ENCODE results near the gene TOR1AIP1.

TOR1AIP1 gene

GRCh38 chr1:179953974-179954492 lies 71.9 kb downstream of the TOR1AIP1 start (continued):
- TF ChIP-seq ZNF175 (tag by site-specific recombination; IDR thresholded peaks at IDR 0.05) (no peak), ZNF571 (tag by site-specific recombination; IDR thresholded peaks at IDR 0.05) (no peak), ZNF169 (tag by site-specific recombination; IDR thresholded peaks at IDR 0.05) (no peak), YY1 (tag by site-specific recombination; IDR thresholded peaks at IDR 0.05) (no peak), ZNF621 (tag by site-specific recombination; IDR thresholded peaks at IDR 0.05) (no peak), ZSCAN23 (tag by site-specific recombination; IDR thresholded peaks at IDR 0.05) (0 out of 2 replicates have a peak, but pooled peaks have one; percentile 67), HIC1 (tag by site-specific recombination; IDR thresholded peaks at IDR 0.05) (no peak), ZNF26 (tag by site-specific recombination; IDR thresholded peaks at IDR 0.05) (no peak), KLF1 (tag by site-specific recombination; IDR thresholded peaks at IDR 0.05) (no peak), OVOL3 (tag by site-specific recombination; IDR thresholded peaks at IDR 0.05) (no peak), RBAK (tag by site-specific recombination; IDR thresholded peaks at IDR 0.05) (no peak), ZXDB (tag by site-specific recombination; IDR thresholded peaks at IDR 0.05) (no peak), ZBTB21 (tag by site-specific recombination; IDR thresholded peaks at IDR 0.05) (peak; percentile 44; the same call in 1 of the 2 replicates), BCL11A (tag by site-specific recombination; IDR thresholded peaks at IDR 0.05; ENCODE audit: low read depth) (no peak), ZNF654 (tag by site-specific recombination; IDR thresholded peaks at IDR 0.05; ENCODE audit: low read depth) (no peak), ZSCAN5A (tag by site-specific recombination; IDR thresholded peaks at IDR 0.05) (no peak), ZNF433 (tag by site-specific recombination; IDR thresholded peaks at IDR 0.05; ENCODE audit: low read depth) (no peak), ZNF785 (tag by site-specific recombination; IDR thresholded peaks at IDR 0.05) (no peak), ZFP69B (tag by site-specific recombination; IDR thresholded peaks at IDR 0.05) (peak; percentile 63; the same call in 1 of the 2 replicates), ZNF302 (tag by site-specific recombination; IDR thresholded peaks at IDR 0.05; ENCODE audit: low read depth) (no peak), ZEB2 (tag by site-specific recombination; IDR thresholded peaks at IDR 0.05) (no peak), ZNF585B (tag by site-specific recombination; IDR thresholded peaks at IDR 0.05) (no peak), ZNF416 (tag by site-specific recombination; IDR thresholded peaks at IDR 0.05) (no peak)
- TF ChIP-seq, protein P1, sequence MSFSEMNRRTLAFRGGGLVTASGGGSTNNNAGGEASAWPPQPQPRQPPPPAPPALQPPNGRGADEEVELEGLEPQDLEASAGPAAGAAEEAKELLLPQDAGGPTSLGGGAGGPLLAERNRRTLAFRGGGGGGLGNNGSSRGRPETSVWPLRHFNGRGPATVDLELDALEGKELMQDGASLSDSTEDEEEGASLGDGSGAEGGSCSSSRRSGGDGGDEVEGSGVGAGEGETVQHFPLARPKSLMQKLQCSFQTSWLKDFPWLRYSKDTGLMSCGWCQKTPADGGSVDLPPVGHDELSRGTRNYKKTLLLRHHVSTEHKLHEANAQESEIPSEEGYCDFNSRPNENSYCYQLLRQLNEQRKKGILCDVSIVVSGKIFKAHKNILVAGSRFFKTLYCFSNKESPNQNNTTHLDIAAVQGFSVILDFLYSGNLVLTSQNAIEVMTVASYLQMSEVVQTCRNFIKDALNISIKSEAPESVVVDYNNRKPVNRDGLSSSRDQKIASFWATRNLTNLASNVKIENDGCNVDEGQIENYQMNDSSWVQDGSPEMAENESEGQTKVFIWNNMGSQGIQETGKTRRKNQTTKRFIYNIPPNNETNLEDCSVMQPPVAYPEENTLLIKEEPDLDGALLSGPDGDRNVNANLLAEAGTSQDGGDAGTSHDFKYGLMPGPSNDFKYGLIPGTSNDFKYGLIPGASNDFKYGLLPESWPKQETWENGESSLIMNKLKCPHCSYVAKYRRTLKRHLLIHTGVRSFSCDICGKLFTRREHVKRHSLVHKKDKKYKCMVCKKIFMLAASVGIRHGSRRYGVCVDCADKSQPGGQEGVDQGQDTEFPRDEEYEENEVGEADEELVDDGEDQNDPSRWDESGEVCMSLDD (tag by site-specific recombination; IDR thresholded peaks at IDR 0.05) = no peak
- TF ChIP-seq, protein P2, sequence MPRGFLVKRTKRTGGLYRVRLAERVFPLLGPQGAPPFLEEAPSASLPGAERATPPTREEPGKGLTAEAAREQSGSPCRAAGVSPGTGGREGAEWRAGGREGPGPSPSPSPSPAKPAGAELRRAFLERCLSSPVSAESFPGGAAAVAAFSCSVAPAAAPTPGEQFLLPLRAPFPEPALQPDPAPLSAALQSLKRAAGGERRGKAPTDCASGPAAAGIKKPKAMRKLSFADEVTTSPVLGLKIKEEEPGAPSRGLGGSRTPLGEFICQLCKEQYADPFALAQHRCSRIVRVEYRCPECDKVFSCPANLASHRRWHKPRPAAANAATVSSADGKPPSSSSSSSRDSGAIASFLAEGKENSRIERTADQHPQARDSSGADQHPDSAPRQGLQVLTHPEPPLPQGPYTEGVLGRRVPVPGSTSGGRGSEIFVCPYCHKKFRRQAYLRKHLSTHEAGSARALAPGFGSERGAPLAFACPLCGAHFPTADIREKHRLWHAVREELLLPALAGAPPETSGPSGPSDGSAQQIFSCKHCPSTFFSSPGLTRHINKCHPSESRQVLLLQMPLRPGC (tag by site-specific recombination; IDR thresholded peaks at IDR 0.05) = 0 out of 2 replicates have a peak, but pooled peaks have one; percentile 35
- TF ChIP-seq, protein P3, sequence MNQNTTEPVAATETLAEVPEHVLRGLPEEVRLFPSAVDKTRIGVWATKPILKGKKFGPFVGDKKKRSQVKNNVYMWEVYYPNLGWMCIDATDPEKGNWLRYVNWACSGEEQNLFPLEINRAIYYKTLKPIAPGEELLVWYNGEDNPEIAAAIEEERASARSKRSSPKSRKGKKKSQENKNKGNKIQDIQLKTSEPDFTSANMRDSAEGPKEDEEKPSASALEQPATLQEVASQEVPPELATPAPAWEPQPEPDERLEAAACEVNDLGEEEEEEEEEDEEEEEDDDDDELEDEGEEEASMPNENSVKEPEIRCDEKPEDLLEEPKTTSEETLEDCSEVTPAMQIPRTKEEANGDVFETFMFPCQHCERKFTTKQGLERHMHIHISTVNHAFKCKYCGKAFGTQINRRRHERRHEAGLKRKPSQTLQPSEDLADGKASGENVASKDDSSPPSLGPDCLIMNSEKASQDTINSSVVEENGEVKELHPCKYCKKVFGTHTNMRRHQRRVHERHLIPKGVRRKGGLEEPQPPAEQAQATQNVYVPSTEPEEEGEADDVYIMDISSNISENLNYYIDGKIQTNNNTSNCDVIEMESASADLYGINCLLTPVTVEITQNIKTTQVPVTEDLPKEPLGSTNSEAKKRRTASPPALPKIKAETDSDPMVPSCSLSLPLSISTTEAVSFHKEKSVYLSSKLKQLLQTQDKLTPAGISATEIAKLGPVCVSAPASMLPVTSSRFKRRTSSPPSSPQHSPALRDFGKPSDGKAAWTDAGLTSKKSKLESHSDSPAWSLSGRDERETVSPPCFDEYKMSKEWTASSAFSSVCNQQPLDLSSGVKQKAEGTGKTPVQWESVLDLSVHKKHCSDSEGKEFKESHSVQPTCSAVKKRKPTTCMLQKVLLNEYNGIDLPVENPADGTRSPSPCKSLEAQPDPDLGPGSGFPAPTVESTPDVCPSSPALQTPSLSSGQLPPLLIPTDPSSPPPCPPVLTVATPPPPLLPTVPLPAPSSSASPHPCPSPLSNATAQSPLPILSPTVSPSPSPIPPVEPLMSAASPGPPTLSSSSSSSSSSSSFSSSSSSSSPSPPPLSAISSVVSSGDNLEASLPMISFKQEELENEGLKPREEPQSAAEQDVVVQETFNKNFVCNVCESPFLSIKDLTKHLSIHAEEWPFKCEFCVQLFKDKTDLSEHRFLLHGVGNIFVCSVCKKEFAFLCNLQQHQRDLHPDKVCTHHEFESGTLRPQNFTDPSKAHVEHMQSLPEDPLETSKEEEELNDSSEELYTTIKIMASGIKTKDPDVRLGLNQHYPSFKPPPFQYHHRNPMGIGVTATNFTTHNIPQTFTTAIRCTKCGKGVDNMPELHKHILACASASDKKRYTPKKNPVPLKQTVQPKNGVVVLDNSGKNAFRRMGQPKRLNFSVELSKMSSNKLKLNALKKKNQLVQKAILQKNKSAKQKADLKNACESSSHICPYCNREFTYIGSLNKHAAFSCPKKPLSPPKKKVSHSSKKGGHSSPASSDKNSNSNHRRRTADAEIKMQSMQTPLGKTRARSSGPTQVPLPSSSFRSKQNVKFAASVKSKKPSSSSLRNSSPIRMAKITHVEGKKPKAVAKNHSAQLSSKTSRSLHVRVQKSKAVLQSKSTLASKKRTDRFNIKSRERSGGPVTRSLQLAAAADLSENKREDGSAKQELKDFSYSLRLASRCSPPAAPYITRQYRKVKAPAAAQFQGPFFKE (tag by site-specific recombination; IDR thresholded peaks at IDR 0.05; ENCODE audit: borderline replicate concordance) = no peak

Measured in HEK293 (cell line).